Measurements from ENCODE around the gene USP48. TPM values are rescaled to one million over a fixed set of nuclear protein-coding genes. Genes with fewer than 3 reads are reported as not detected.

USP48 gene
- total RNA-seq, 4 donors from 2014 or later, result 39.2 to 83.1 (median 51.5) TPM

DNA sequence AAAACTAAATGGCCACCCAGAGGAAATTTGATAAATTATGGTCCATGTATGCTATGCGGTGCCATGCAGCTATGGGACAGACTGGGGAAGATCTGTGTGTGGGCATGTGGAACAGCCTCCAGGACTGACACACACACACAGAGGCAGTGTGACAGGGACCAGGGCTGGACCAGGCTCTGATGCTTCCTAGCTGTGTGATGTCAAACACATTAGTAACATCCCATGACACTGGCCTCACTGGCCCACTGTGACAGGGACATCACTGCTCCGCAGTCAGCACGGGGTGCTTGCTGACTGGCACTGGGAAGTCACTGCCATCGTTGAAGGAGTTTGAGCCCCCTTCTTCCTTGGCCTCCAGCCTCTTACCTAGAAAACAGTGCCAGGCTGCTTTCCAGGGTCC is 127.7 kb downstream of the USP48 start:
- 83 to 85% methylated on average over 1 to 4 of the region's 4 CpGs for WGBS, 2 donors (ENCODE audit: low coverage in 1 of 2)
- no peak for ATAC-seq
- peaks cover 0 to 29% (median 11%) of the 10 kb centered on the region in 3 donors for H3K4me1 ChIP-seq
- no peaks in the 10 kb centered on the region for H3K9me3 ChIP-seq
- no peak for TF ChIP-seq POLR2AphosphoS5 (IDR thresholded peaks at IDR 0.05)
- TF ChIP-seq EP300 (IDR thresholded peaks at IDR 0.05), result no peak
- H3K36me3 ChIP-seq, result no peaks in the 10 kb centered on the region
- peaks cover 39% of the 10 kb centered on the region for H3K27me3 ChIP-seq
- H3K4me3 ChIP-seq, result no peak overlapping the region
- H3K27ac ChIP-seq, result no peak overlapping the region

DNA sequence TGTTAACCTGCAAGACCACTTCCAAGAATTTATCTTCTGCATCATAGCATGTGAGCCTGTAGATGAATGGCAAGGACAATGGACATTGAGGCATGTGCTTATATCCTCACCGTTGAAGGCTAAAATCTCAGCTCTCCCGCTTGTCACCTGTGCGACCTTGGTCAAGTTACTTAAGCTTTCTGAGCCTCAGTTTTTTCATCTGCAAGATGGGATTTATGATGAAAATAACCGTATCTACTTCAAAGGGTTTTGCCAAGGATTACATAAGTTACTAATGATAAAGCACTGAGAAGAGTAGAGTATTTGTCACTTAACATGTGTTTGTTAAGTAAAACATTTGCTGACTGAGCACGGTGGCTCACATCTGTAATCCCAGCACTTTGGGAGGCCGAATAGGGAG is 128.7 kb downstream of the USP48 start:
- H3K9me3 ChIP-seq, result no peaks in the 10 kb centered on the region
- H3K4me3 ChIP-seq, result no peak overlapping the region
- no peaks in the 10 kb centered on the region for H3K36me3 ChIP-seq
- 74 to 75% methylated on average over 6 of the region's 6 CpGs for WGBS, 2 donors (ENCODE audit: low coverage in 1 of 2)
- peaks cover 0 to 24% (median 8%) of the 10 kb centered on the region in 3 donors for H3K4me1 ChIP-seq
- no peak overlapping the region for H3K27ac ChIP-seq
- no peak for TF ChIP-seq POLR2A (IDR thresholded peaks at IDR 0.05)
- ATAC-seq, result no peak
- H3K27me3 ChIP-seq, result peaks cover 39% of the 10 kb centered on the region

DNA sequence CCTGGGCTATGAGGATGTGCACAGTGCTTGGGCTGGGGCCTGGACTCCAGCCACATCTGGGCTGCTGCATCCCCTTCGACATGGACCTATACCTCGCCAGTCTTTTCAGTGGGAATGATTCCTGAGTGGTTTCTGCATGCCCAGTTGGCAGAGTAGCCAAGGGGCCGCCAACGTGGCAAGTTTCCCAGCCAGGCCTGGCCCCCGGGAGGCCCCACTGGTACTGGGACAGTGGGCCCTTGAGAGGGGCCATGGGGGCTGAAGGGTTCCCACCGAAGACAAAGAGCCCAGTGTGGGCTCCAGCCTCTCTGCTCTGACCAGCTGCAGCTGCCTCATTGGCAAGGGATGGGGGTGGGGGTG is 129.2 kb downstream of the USP48 start:
- 48% methylated on average over 2 of the region's 6 CpGs; no CpG with 5 or more reads in 1 of the 2 donors for WGBS, 2 donors (ENCODE audit: low coverage in 1 of 2)
- TF ChIP-seq EP300 (IDR thresholded peaks at IDR 0.05) (no peak), POLR2A (IDR thresholded peaks at IDR 0.05) (no peak), POLR2AphosphoS5 (IDR thresholded peaks at IDR 0.05) (no peak)
- TF ChIP-seq, protein P1, sequence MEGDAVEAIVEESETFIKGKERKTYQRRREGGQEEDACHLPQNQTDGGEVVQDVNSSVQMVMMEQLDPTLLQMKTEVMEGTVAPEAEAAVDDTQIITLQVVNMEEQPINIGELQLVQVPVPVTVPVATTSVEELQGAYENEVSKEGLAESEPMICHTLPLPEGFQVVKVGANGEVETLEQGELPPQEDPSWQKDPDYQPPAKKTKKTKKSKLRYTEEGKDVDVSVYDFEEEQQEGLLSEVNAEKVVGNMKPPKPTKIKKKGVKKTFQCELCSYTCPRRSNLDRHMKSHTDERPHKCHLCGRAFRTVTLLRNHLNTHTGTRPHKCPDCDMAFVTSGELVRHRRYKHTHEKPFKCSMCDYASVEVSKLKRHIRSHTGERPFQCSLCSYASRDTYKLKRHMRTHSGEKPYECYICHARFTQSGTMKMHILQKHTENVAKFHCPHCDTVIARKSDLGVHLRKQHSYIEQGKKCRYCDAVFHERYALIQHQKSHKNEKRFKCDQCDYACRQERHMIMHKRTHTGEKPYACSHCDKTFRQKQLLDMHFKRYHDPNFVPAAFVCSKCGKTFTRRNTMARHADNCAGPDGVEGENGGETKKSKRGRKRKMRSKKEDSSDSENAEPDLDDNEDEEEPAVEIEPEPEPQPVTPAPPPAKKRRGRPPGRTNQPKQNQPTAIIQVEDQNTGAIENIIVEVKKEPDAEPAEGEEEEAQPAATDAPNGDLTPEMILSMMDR (IDR thresholded peaks at IDR 0.05), result no peak

GRCh38 chr1:21652937-21653743 is 129.8 kb downstream of the USP48 start:
- H3K4me1 ChIP-seq, result peaks cover 0 to 22% (median 8%) of the 10 kb centered on the region in 3 donors
- no peaks in the 10 kb centered on the region for H3K9me3 ChIP-seq
- TF ChIP-seq POLR2A (IDR thresholded peaks at IDR 0.05) (no peak), EP300 (IDR thresholded peaks at IDR 0.05) (no peak), POLR2AphosphoS5 (IDR thresholded peaks at IDR 0.05) (no peak)
- TF ChIP-seq, protein P1 (IDR thresholded peaks at IDR 0.05), result no peak
- no peak for ATAC-seq
- H3K27ac ChIP-seq, result no peak overlapping the region
- H3K36me3 ChIP-seq, result no peaks in the 10 kb centered on the region
- WGBS, 2 donors (ENCODE audit: low coverage in 1 of 2), result 55 to 88% methylated on average over 1 to 8 of the region's 10 CpGs
- H3K27me3 ChIP-seq, result peaks cover 41% of the 10 kb centered on the region
- no peak overlapping the region for H3K4me3 ChIP-seq

More for the DNA sequence above, 129.2 kb downstream of the USP48 start:
- peaks cover 41% of the 10 kb centered on the region for H3K27me3 ChIP-seq
- H3K9me3 ChIP-seq, result no peaks in the 10 kb centered on the region
- H3K27ac ChIP-seq, result no peak overlapping the region
- H3K4me1 ChIP-seq, result peaks cover 0 to 22% (median 8%) of the 10 kb centered on the region in 3 donors
- no peaks in the 10 kb centered on the region for H3K36me3 ChIP-seq
- no peak overlapping the region for H3K4me3 ChIP-seq
- no peak for ATAC-seq

DNA sequence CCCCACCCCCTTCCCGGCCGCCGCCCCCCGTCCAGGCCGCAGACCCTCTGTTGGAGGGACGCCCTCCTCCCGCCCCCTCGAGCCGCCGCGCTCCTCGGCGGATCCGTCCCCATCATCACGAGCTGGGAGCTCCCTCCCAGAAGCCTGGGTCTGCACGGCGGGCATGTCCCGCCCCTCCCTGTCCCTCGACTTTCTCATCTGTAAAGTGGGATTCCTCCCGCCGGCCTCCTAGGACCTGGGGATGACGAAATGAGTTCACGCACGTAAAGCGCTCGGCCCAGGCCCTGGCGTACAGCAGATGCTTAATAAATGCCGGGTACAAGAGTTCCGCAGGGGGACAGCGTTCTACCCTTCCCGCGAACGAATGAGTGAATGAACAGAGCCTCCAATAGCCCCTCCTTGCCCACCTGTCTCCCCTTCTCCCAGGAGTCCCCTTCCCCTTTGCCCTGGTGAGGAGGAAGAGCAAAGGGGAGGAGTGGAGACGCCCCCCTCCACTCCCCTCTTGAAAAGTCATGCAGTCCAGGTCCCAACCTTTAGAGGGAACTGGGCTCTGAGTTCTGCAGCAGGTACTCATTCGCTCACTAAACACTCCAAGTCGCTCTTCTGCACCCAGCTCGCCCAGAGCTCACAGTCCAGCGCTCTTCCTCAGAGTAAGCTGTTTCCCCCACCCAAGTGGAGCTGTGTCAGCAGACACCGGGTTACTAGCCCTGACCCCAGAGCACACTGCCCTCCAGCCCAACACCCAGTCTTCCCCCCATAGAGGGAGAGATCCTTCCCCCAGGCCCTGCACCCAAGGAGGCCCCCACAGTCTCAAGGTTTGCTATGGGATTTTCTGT is 130.6 kb downstream of the USP48 start:
- ATAC-seq, result peak; percentile 12
- no peaks in the 10 kb centered on the region for H3K9me3 ChIP-seq
- H3K27me3 ChIP-seq, result peaks cover 48% of the 10 kb centered on the region
- H3K4me1 ChIP-seq, result peaks cover 0 to 22% (median 8%) of the 10 kb centered on the region in 3 donors
- peak overlapping the region in 1 of 2 donors; percentile 57 for H3K4me3 ChIP-seq
- TF ChIP-seq POLR2A (IDR thresholded peaks at IDR 0.05), result no peak
- no peak for TF ChIP-seq EP300 (IDR thresholded peaks at IDR 0.05)
- TF ChIP-seq POLR2AphosphoS5 (IDR thresholded peaks at IDR 0.05), result no peak
- TF ChIP-seq, protein P1 (IDR thresholded peaks at IDR 0.05), result no peak
- WGBS, 2 donors (ENCODE audit: low coverage in 1 of 2), result 17 to 28% methylated on average over 3 of the region's 39 CpGs
- H3K27ac ChIP-seq, result no peak overlapping the region
- no peaks in the 10 kb centered on the region for H3K36me3 ChIP-seq
